Measurements from ENCODE around the gene TMEM101.
"Not testable (repeated sequence)": the region's sequence is repeated elsewhere in the genome, so short reads cannot be mapped to it uniquely, and the experiment has no call there.

The TMEM101 gene

DNA sequence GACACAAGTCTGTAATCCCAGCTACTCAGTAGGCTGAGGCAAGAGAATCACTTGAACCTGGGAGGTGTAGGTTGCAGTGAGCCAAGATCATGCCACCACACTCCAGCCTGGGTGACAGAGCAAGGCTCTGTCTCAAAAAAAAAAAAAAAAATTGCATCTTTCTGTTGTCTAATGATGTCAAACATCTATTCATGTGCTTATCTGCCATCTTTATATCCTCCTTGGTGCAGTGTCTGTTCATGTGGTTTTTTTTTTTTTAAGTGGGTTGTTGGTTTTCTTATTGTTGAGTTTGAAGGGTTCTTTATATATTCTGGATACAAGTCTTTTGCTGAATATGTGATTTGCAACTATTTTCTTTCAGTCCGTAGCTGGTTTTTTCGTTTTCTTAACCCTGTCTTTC, 43.3 kb downstream of the TMEM101 start:
- DNase-seq: not testable (repeated sequence)

DNA sequence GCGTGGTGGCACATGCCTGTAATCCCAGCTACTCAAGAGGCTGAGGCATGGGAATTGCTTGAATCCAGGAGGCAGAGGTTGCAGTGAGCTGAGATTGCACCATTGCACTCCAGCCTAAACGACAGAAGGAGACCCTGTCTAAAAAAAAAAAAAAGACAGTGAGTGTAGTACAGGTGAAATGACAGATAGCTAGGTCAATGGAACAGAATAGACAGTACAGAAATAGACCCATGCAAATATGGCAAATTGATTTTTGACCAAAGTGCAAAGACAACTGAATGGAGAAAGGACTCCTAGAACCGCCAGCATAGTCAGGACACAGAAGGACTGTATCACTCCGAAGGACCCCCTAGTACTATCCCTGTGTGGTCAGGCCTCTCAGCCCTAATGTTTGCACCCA, 44.4 kb downstream of the TMEM101 start:
- DNase-seq: no peak

DNA sequence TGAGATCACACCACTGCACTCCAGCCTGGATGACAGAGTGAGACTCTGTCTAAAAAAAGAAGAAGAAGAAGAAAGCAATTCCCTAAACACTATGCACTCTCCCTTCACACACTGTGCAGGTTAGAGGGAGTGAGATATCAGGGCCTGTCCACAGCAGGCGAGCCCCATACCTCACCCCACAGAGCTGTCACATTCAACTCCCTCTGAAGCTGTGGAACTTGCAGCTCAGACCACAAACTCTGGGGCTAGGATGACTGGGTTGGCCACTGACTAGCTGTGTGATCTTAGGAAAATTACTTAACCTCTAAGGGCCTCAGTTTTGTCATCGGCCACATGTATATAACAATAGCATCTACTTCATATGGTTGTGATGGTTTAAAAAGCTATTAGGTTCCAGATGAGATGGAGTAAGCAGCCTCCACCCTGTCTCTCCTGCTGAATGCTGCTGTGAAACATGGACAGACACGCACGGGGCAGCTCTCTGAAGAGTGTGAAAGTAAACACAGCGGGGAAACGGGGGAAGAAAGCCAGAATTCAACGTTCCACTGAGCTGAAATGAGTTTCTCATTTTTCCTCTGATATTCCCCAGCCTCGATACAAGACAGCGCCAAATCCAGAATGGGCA, 47.4 kb downstream of the TMEM101 start:
- no peak for DNase-seq

DNA sequence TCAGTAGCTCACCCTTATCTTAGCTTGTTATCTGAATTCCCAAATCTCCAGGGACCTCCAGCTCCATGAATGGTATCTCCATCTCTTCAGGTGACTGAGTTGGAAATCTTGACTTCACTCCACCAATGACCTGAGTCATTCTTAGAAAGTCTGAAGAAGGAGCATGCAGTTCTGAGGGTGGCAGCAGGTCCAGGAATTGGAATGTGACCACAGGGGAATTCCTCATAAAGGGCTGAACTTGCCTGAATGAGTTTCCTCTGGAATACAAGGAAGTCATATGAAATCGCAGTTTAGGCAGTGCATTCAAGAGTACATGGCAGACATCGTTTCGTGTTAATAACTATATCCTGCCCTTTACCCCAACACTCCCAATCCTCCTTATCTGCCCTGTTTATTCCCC, 48.5 kb downstream of the TMEM101 start:
- DNase-seq: no peak

DNA sequence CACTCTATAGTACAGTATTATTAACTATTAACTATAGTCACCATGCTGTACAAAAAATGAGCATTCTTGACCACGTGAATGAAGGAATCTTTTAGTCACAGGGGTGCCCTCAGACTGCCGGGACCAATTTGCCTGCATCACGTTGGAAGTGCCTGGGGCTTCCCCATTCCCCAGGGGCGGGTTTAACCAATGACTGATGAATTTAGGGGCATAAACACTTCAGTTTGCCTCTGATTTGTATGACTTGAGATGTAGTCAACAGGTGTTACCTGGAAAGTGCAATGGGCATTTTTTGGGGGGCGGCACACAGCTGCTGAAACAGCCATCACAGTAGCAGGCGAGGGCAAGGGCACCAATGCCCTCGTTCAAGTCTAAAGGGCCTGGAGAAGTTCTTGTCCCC, 52.3 kb downstream of the TMEM101 start:
- no peak for DNase-seq

DNA sequence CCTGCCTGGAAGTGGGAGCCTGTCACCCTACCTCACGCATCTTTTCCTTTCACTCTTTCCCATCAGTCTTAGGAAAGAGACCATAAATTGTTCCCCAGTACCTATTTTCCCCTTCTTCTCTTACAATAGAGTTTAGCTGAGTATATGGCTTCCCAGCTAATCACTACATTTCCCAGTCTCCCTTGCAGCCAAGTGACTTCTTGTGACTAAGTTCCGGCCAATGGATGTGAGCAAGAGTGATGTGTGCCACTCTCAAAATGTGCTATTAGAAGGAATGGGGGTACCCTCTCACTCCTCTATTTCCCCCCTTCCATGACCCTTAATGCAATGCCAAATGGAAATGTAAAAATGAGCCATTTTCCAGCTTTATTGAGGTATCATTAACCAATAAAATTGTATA, 52.8 kb downstream of the TMEM101 start:
- no peak for DNase-seq

DNA sequence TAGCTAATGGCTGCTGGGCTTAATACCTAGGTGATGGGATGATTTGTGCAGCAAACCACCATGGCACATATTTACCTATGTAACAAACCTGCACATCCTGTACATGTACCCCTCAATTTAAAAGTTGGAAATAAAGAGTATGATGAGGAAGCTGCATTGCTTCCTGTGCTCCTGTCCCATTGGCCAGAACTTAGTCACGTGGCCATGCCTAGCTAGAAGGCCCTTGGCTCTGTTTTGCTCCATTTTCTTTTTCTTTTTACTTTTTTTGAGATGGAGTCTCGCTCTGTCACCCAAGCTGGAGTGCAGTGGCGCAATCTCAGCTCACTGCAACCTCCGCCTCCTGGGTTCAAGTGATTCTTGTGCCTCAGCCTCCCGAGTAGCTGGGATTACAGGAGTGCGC, 53.5 kb downstream of the TMEM101 start:
- not testable (repeated sequence) for DNase-seq

Data from amniotic stem cell (primary cell).